Measurements from ENCODE around the gene TSPAN9. TPM values are rescaled to one million over a fixed set of nuclear protein-coding genes. Genes with fewer than 3 reads are reported as not detected.

TSPAN9 gene
- 1.0 and 1.8 TPM in 2 replicates for total RNA-seq (2013; cell fraction: nucleolus; rRNA removed)
- total RNA-seq (2014; rRNA removed) (not detected in 2 replicates), total RNA-seq (2014; rRNA removed; fragmentation: Illumina TruSeq; extraction: Trizol) (0.04 and 0.05 TPM in 2 replicates), total RNA-seq (2021) (0.21 and 0.31 TPM in 2 replicates), polyA plus RNA-seq (2011; rRNA removed) (0.89 and 1.0 TPM in 2 replicates), polyA plus RNA-seq (2014; fragmentation: Illumina TruSeq; extraction: Trizol) (0.12 TPM in 1 of 2 replicates, not detected in the other), polyA plus RNA-seq (2014; fragmentation: Nextera tagmentation; extraction: Ambion mirVana) (not detected), polyA plus RNA-seq (2014; rRNA removed) (0.03 and 0.13 TPM in 2 replicates), polyA plus RNA-seq (2016; fragmentation: Nextera tagmentation; extraction: Ambion mirVana) (not detected), polyA minus RNA-seq (2011; rRNA and poly(A)+ RNA removed) (3.0 and 3.3 TPM in 2 replicates), Bru-seq, nascent RNA (percentile 20 among the genes with signal in this experiment), BruChase-seq, experiment 1, labeled RNA remaining after a 6-hour chase (percentile 14 among the genes with signal in this experiment), BruChase-seq, experiment 2, labeled RNA remaining after a 2-hour chase (percentile 15 among the genes with signal in this experiment)
- polyA plus RNA-seq (2011; ENCODE audit: low read depth), result 0.42 TPM
- polyA plus RNA-seq (2011; cell fraction: cytosol; rRNA removed), result 0.90 and 1.8 TPM in 2 replicates
- 2.2 and 3.0 TPM in 2 replicates for polyA plus RNA-seq (2011; cell fraction: nucleus; rRNA removed)
- 1.0 and 1.1 TPM in 2 replicates for polyA plus RNA-seq (2012)
- 0.62 TPM in 1 of 2 replicates, not detected in the other for polyA minus RNA-seq (2011; cell fraction: cytosol; rRNA and poly(A)+ RNA removed)
- polyA minus RNA-seq (2011; cell fraction: nucleus; rRNA and poly(A)+ RNA removed), result 0.73 and 0.86 TPM in 2 replicates
- long read RNA-seq, experiment 1, result 0 reads
- long read RNA-seq, experiment 2, result 0 reads

- ChIA-PET RAD21 (ENCODE audit: unreplicated experiment) (no interaction called here), SMC1A (ENCODE audit: uncharacterized antibody, unreplicated experiment) (no interaction called here), CTCF (interaction anchor here (4.7 kb wide), 1 partner anchor 199 kb away, joined by 41 read pairs; no protein-coding TSS in a partner anchor), POLR2A (no interaction called here)
- FAIRE-seq, result no peak
- intact Hi-C loops (cut with micrococcal nuclease; ENCODE audit: unreplicated experiment), result no loop called here
- Histone ChIP-seq H3K4me3 (peak within 1 kb of the TSS; percentile 65), H3K79me2 (ENCODE audit: control insufficient read depth, insufficient read depth, low read length) (no peaks in the 10 kb centered on the region), H3K4me2 (ENCODE audit: control insufficient read depth, insufficient read depth) (peak within 1 kb of the TSS; percentile 89), H3K36me3 (ENCODE audit: control insufficient read depth in 2 of 2, insufficient read depth in 2 of 2, low read length in 1 of 2) (no peaks in the 10 kb centered on the region), H3K27me3 (replicated peaks in 1 of 2; ENCODE audit: control insufficient read depth in 2 of 2, insufficient read depth in 2 of 2, low read length in 1 of 2) (peaks cover 0 to 6% of the 10 kb centered on the region in 2 experiments), H3K9me3 (replicated peaks; ENCODE audit: control insufficient read depth, insufficient read depth, low read length) (no peaks in the 10 kb centered on the region), H3K9ac (ENCODE audit: control insufficient read depth, insufficient read depth, low read length) (peak within 1 kb of the TSS; percentile 39; the same call in 1 of the 2 replicates), H4K20me1 (ENCODE audit: control insufficient read depth, insufficient read depth) (no peaks in the 10 kb centered on the region), H3K27ac (ENCODE audit: control insufficient read depth, insufficient read depth) (no peak within 1 kb of the TSS), H2AFZ (ENCODE audit: control insufficient read depth, low read depth, low read length) (peak within 1 kb of the TSS; percentile 85), H3K4me1 (ENCODE audit: control insufficient read depth, insufficient read depth, low read length) (no peaks in the 10 kb centered on the region; the same call in 1 of the 2 replicates)
- peak; percentile 91 for ATAC-seq
- no TSS peak for BruUV-seq (replicated peaks)
- no peak for DNase-seq (ENCODE audit: low read depth, low spot score)
- in situ Hi-C loops (cut with MboI), result loop anchor here (5.0 kb wide), 1 partner anchor 195 kb away; no protein-coding TSS in a partner anchor
- 9% methylated on average over 32 of the region's 95 CpGs for WGBS (ENCODE audit: insufficient coverage, insufficient replicate concordance, low lambda C conversion rate, missing lambda C conversion rate)
- TF ChIP-seq RUNX3 (IDR thresholded peaks at IDR 0.05; ENCODE audit: low read length), result no peak
- TF ChIP-seq BRCA1 (IDR thresholded peaks at IDR 0.05; ENCODE audit: low read depth, low read length), result no peak
- TF ChIP-seq POU2F2 (IDR thresholded peaks at IDR 0.05; ENCODE audit: borderline replicate concordance, low read depth, low read length), result no peak
- no peak for TF ChIP-seq ZBTB40 (IDR thresholded peaks at IDR 0.05; ENCODE audit: borderline replicate concordance)
- TF ChIP-seq ESRRA (IDR thresholded peaks at IDR 0.05; ENCODE audit: low read length), result no peak
- TF ChIP-seq CREB1 (IDR thresholded peaks at IDR 0.05; ENCODE audit: low read depth), result no peak
- TF ChIP-seq BMI1 (IDR thresholded peaks at IDR 0.05; ENCODE audit: borderline replicate concordance), result no peak
- no peak for TF ChIP-seq MLLT1 (IDR thresholded peaks at IDR 0.05)
- no peak for TF ChIP-seq IRF4 (IDR thresholded peaks at IDR 0.05; ENCODE audit: low read depth, low read length)
- peak; percentile 39; the same call in 1 of the 2 replicates for TF ChIP-seq IKZF1 (conservative IDR thresholded peaks at IDR 0.05)
- no peak for TF ChIP-seq ELK1 (IDR thresholded peaks at IDR 0.05; ENCODE audit: low read depth, low read length)
These were observed at the start of gene TSPAN9 for GRCh38 chr12:3076730-3077571. Gene TSPAN9 (plus strand): TSS chr12:3077379. CDS start chr12:3201194, 123,815 bp downstream.
